Measurements from ENCODE around the gene PDZRN3. TPM values are rescaled to one million over a fixed set of nuclear protein-coding genes. Genes with fewer than 3 reads are reported as not detected.

PDZRN3 gene
- polyA plus RNA-seq, 1 of the 3 experiments (the other 2 are of a cell fraction), result 10.3 TPM

GRCh38 chr3:73490453-73491286 is 134.1 kb downstream of the PDZRN3 start:
- Histone ChIP-seq H3K36me3 (replicated peaks in 1 of 2; ENCODE audit: control insufficient read depth in 1 of 2, insufficient read depth in 2 of 2, low read length in 1 of 2) (no peaks in the 10 kb centered on the region), H3K9me3 (no peaks in the 10 kb centered on the region), H3K27me3 (ENCODE audit: insufficient read depth) (no peaks in the 10 kb centered on the region), H4K20me1 (ENCODE audit: insufficient read depth) (peaks cover 35% of the 10 kb centered on the region; the same call in 1 of the 2 replicates), H3K9me2 (no peaks in the 10 kb centered on the region), H3K27ac (ENCODE audit: low read depth in 2 of 2, low read length in 1 of 2) (peak overlapping the region; percentile 30 to 68), H2AFZ (ENCODE audit: low read depth) (no peak overlapping the region), H3F3A (replicated peaks; ENCODE audit: insufficient read depth) (peaks cover 7% of the 10 kb centered on the region), H3K4me1 (ENCODE audit: control insufficient read depth in 1 of 2, insufficient read depth in 2 of 2, low read depth in 1 of 2, low read length in 1 of 2) (peaks cover 30 to 48% of the 10 kb centered on the region in 2 experiments), H3K9ac (no peak overlapping the region), H3K4me2 (peak overlapping the region; percentile 26; the same call in 1 of the 2 replicates), H3K79me2 (ENCODE audit: insufficient read depth) (peaks cover 60% of the 10 kb centered on the region), H3K4me3 (ENCODE audit: low read depth in 2 of 2, low read length in 1 of 2) (no peak overlapping the region)
- no peak for DNase-seq
- TF ChIP-seq RAD21 (IDR thresholded peaks at IDR 0.05; ENCODE audit: low read length) (no peak), FOSL2 (IDR thresholded peaks at IDR 0.05; ENCODE audit: borderline replicate concordance, low read depth) (0 out of 2 replicates have a peak, but pooled peaks have one; percentile 14), YY1 (IDR thresholded peaks at IDR 0.05; ENCODE audit: low read depth) (no peak), RFX5 (IDR thresholded peaks at IDR 0.05; ENCODE audit: low read length) (no peak)
- WGBS (ENCODE audit: low lambda C conversion rate), result 63% methylated on average over 8 of the region's 8 CpGs
- CTCF ChIA-PET, result interaction anchor here (1.0 to 8.7 kb wide), 7 partner anchors 10 to 357 kb away, joined by 3 to 52 read pairs (median 3); no protein-coding TSS in a partner anchor
- POLR2A ChIA-PET, result no interaction called here

DNA sequence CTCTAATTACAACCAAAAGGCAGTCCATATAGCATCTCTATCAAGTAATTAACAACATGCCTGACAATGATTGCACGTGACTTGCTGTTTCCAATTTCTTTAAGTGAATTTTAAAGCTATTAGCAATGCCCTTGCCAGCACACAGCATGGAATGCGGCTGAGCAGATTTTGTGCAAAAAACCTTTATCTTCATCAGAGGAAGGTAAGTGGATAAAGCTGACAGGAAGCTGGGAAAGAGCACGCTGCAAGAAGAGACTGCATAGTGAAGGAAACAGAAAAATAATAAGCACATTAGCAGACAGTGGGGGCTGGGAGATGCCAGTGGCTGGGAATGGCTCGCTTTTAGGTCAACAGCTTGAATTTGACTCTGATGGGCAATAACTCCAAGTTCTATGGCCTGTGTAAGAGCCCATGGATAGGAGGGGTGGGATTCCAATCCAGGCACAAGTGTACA is 138.8 kb downstream of the PDZRN3 start:
- Histone ChIP-seq H3K79me2 (ENCODE audit: insufficient read depth) (peaks cover 59% of the 10 kb centered on the region), H3K27me3 (ENCODE audit: insufficient read depth) (no peaks in the 10 kb centered on the region), H3K4me2 (peak overlapping the region; percentile 80), H3K9me3 (no peaks in the 10 kb centered on the region), H3K9me2 (no peaks in the 10 kb centered on the region), H3K36me3 (replicated peaks in 1 of 2; ENCODE audit: control insufficient read depth in 1 of 2, insufficient read depth in 2 of 2, low read length in 1 of 2) (no peaks in the 10 kb centered on the region), H2AFZ (ENCODE audit: low read depth) (peak overlapping the region; percentile 72; the same call in 1 of the 2 replicates), H3K4me3 (ENCODE audit: low read depth in 2 of 2, low read length in 1 of 2) (peak overlapping the region; percentile 3 to 8; a peak in 1 of 4 replicates), H3K4me1 (ENCODE audit: control insufficient read depth in 1 of 2, insufficient read depth in 2 of 2, low read depth in 1 of 2, low read length in 1 of 2) (peaks cover 19 to 56% of the 10 kb centered on the region in 2 experiments), H3K9ac (peak overlapping the region; percentile 16; the same call in 1 of the 2 replicates), H4K20me1 (ENCODE audit: insufficient read depth) (peaks cover 37% of the 10 kb centered on the region; the same call in 1 of the 2 replicates), H3F3A (replicated peaks; ENCODE audit: insufficient read depth) (peaks cover 11% of the 10 kb centered on the region), H3K27ac (ENCODE audit: low read depth in 2 of 2, low read length in 1 of 2) (peak overlapping the region; percentile 71 to 96)
- ChIA-PET CTCF (interaction anchor here (0.6 to 8.7 kb wide), 12 partner anchors 8 to 386 kb away, joined by 3 to 52 read pairs (median 6); no protein-coding TSS in a partner anchor), POLR2A (interaction anchor here (0.6 to 2.4 kb wide), 5 partner anchors 14 to 135 kb away, joined by 3 to 25 read pairs (median 3); no protein-coding TSS in a partner anchor)
- TF ChIP-seq GATA2 (CRISPR knock-in tag; IDR thresholded peaks at IDR 0.05) (peak; percentile 92), POLR2AphosphoS5 (IDR thresholded peaks at IDR 0.05; ENCODE audit: low read depth, low read length) (0 out of 2 replicates have a peak, but pooled peaks have one; percentile 16), TCF12 (IDR thresholded peaks at IDR 0.05) (peak; percentile 70), FOXJ3 (CRISPR knock-in tag; IDR thresholded peaks at IDR 0.05) (peak; percentile 76; the same call in 1 of the 2 replicates), EZH2phosphoT487 (IDR thresholded peaks at IDR 0.05; ENCODE audit: borderline replicate concordance, low read depth) (no peak), MXI1 (IDR thresholded peaks at IDR 0.05; ENCODE audit: low read depth, low read length) (peak; percentile 91), RCOR1 (IDR thresholded peaks at IDR 0.05; ENCODE audit: low read length) (peak; percentile 97; the same call in 1 of the 2 replicates), RAD21 (IDR thresholded peaks at IDR 0.05; ENCODE audit: low read length) (peak; percentile 40), NFIC (IDR thresholded peaks at IDR 0.05; ENCODE audit: borderline replicate concordance) (no peak; the same call in 1 of the 2 replicates), ELF1 (IDR thresholded peaks at IDR 0.05) (no peak), CHD2 (IDR thresholded peaks at IDR 0.05; ENCODE audit: low read length, partially characterized antibody) (peak; percentile 91), PBX3 (IDR thresholded peaks at IDR 0.05) (peak; percentile 30; the same call in 1 of the 2 replicates), TEAD4 (IDR thresholded peaks at IDR 0.05; ENCODE audit: borderline replicate concordance, insufficient read depth) (peak; percentile 54; the same call in 1 of the 2 replicates), SIN3A (IDR thresholded peaks at IDR 0.05; ENCODE audit: borderline replicate concordance, low read depth, low read length) (no peak), EP300 (IDR thresholded peaks at IDR 0.05; ENCODE audit: borderline replicate concordance in 1 of 2, low read depth in 1 of 2, low read length in 1 of 2) (peak in 1 of 2 experiments; percentile 99; a peak in 1 of 4 replicates), JUND (IDR thresholded peaks at IDR 0.05) (no peak), YY1 (IDR thresholded peaks at IDR 0.05; ENCODE audit: low read depth) (no peak), NRF1 (IDR thresholded peaks at IDR 0.05; ENCODE audit: low read depth, low read length) (no peak), MAX (IDR thresholded peaks at IDR 0.05; ENCODE audit: low read depth) (0 out of 2 replicates have a peak, but pooled peaks have one; percentile 43), GABPA (IDR thresholded peaks at IDR 0.05; ENCODE audit: low read depth) (no peak)
- TF ChIP-seq, protein P1, sequence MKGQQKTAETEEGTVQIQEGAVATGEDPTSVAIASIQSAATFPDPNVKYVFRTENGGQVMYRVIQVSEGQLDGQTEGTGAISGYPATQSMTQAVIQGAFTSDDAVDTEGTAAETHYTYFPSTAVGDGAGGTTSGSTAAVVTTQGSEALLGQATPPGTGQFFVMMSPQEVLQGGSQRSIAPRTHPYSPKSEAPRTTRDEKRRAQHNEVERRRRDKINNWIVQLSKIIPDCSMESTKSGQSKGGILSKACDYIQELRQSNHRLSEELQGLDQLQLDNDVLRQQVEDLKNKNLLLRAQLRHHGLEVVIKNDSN (IDR thresholded peaks at IDR 0.05; ENCODE audit: borderline replicate concordance, low read depth), result peak; percentile 50; the same call in 1 of the 2 replicates
- DNase-seq, result peak; percentile 53
- WGBS (ENCODE audit: low lambda C conversion rate), result 12% methylated on average over 4 of the region's 4 CpGs

Data from SK-N-SH (cell line).